GM12872 (cell line): Measurements from ENCODE around the gene DCAF8L2.

Source experiments
- CTCF ChIP-seq: IDR thresholded peaks from 3 replicates; pipeline ENCODE4 v1.5.1; 2011; ENCODE audit warnings: low read depth, mild to moderate bottlenecking, low read length, moderate library complexity; ENCODE audit not compliant: insufficient read depth

Gene DCAF8L2

GRCh38 chrX:27590044-27590443, at the start of gene DCAF8L2:
DCAF8L2 (plus strand) TSS chrX:27590344; CDS start chrX:27746896, 156,552 bp downstream.
- TF ChIP-seq CTCF, result no peak

- TF ChIP-seq CTCF, result no peak
These were observed 41.5 kb upstream of the DCAF8L2 start for GRCh38 chrX:27548624-27549023.

GRCh38 chrX:27549688-27550087, 40.5 kb upstream of the DCAF8L2 start:
- TF ChIP-seq CTCF, result no peak

GRCh38 chrX:27555514-27555913, 34.6 kb upstream of the DCAF8L2 start:
- TF ChIP-seq CTCF, result peak; percentile 26; the same call in 2 of the 3 replicates

- no peak for TF ChIP-seq CTCF
These were observed 24.2 kb upstream of the DCAF8L2 start for GRCh38 chrX:27565992-27566391.

GRCh38 chrX:27571164-27571563, 19.0 kb upstream of the DCAF8L2 start:
- no peak for TF ChIP-seq CTCF

GRCh38 chrX:27575565-27575964, 14.6 kb upstream of the DCAF8L2 start:
- no peak for TF ChIP-seq CTCF

- no peak for TF ChIP-seq CTCF
These were observed 6.2 kb upstream of the DCAF8L2 start for GRCh38 chrX:27583976-27584375.
